K562 (cell line): ENCODE data around the gene KIF19. TPM values are rescaled to one million over a fixed set of nuclear protein-coding genes. Genes with fewer than 3 reads are reported as not detected.
A peak's percentile ranks its signal among the peaks of the same experiment; 100 is the strongest.

Experiments
- ARID2 ChIP-seq: fragments of 450-650 bp; IDR thresholded peaks from 2 replicates; pipeline ENCODE4 v1.6.1; 2017; ENCODE audit warnings: antibody characterized with exemption, mild to moderate bottlenecking
- BCL6 ChIP-seq: fragments of 250-450 bp; sonication (Bioruptor Pico); IDR thresholded peaks from 2 replicates; pipeline ENCODE4 v1.4.0; 2020
- BHLHE40 ChIP-seq: IDR thresholded peaks from 2 replicates; pipeline ENCODE4 v1.6.1; 2011; ENCODE audit warnings: low read length, improper control_type of control experiment
- EP300 ChIP-seq: IDR thresholded peaks from 2 replicates; pipeline ENCODE4 v1.6.1; 2012; ENCODE audit warnings: low read length, improper control_type of control experiment
- ETV1 ChIP-seq: fragments of 450-650 bp; conservative IDR thresholded peaks from 2 replicates; pipeline ENCODE4 v1.6.1; 2016; ENCODE audit warnings: missing genetic modification characterization, control low read depth, low read depth, missing compliant biosample characterization
- HDAC1 ChIP-seq, 2 experiments: fragments of 450-650 bp; IDR thresholded peaks; 2 replicates each; pipeline ENCODE4 v1.6.1; 2016 to 2017; ENCODE audit warnings: inconsistent platforms in 1 of 2, mild to moderate bottlenecking in 1 of 2, moderate library complexity in 1 of 2
- HINFP ChIP-seq: fragments of 450-650 bp; conservative IDR thresholded peaks from 2 replicates; pipeline ENCODE4 v1.6.1; 2016; ENCODE audit warnings: missing genetic modification characterization, low read depth, mild to moderate bottlenecking, control low read depth, missing compliant biosample characterization
- LARP7 ChIP-seq: fragments of 450-650 bp; IDR thresholded peaks from 2 replicates; pipeline ENCODE4 v1.6.1; 2016
- NFRKB ChIP-seq: fragments of 450-650 bp; IDR thresholded peaks from 2 replicates; pipeline ENCODE4 v1.6.1; 2016; ENCODE audit warnings: low read depth
- NONO ChIP-seq, 2 experiments: fragments of 200-400 bp in 1 of 2; fragments of 450-650 bp in 1 of 2; formaldehyde crosslinking in 1 of 2; IDR thresholded peaks; 2 replicates each; pipeline ENCODE4 v1.6.1; 2017; ENCODE audit warnings: low read depth in 2 of 2, mild to moderate bottlenecking in 2 of 2, moderate library complexity in 2 of 2, low read length in 1 of 2
- PHF20 ChIP-seq: fragments of 450-650 bp; IDR thresholded peaks from 2 replicates; pipeline ENCODE4 v1.6.1; 2018; ENCODE audit not compliant: partially characterized antibody
- PML ChIP-seq: IDR thresholded peaks from 2 replicates; pipeline ENCODE4 v1.6.1; 2012; ENCODE audit warnings: low read length, inconsistent platforms
- POLR3G ChIP-seq: IDR thresholded peaks from 2 replicates; pipeline ENCODE4 v1.6.1; 2011; ENCODE audit not compliant: insufficient read length, insufficient replicate concordance; ENCODE audit errors: extremely low read depth
- PRDM10 ChIP-seq: fragments of 450-650 bp; IDR thresholded peaks from 2 replicates; pipeline ENCODE4 v1.6.1; 2018; ENCODE audit not compliant: partially characterized antibody
- RBM25 ChIP-seq: fragments of 200-400 bp; formaldehyde crosslinking; IDR thresholded peaks from 2 replicates; pipeline ENCODE4 v1.6.1; 2018; ENCODE audit warnings: low read length, low read depth, moderate library complexity; ENCODE audit not compliant: severe bottlenecking
- SMARCE1 ChIP-seq: fragments of 450-650 bp; IDR thresholded peaks from 2 replicates; pipeline ENCODE4 v1.7.1; 2016; ENCODE audit warnings: mild to moderate bottlenecking
- SP1 ChIP-seq: sonication (generic); formaldehyde crosslinking; IDR thresholded peaks from 2 replicates; pipeline ENCODE4 v1.8.1; 2022; ENCODE audit warnings: mild to moderate bottlenecking, missing genetic modification reagents
- TAL1 ChIP-seq: fragments of 450-650 bp; IDR thresholded peaks from 2 replicates; pipeline ENCODE4 v1.6.1; 2016; ENCODE audit warnings: mild to moderate bottlenecking
- TBL1XR1 ChIP-seq, 2 experiments: IDR thresholded peaks; 2 replicates each; pipeline ENCODE4 v1.6.1; 2012; ENCODE audit warnings: improper control_type of control experiment in 2 of 2, low read length in 2 of 2, mild to moderate bottlenecking in 1 of 2
- TCFL5 ChIP-seq: fragments of 250-450 bp; sonication (Bioruptor Pico); conservative IDR thresholded peaks from 2 replicates; pipeline ENCODE4 v1.6.1; 2021; ENCODE audit warnings: mild to moderate bottlenecking, moderate library complexity, matching md5 sums
- UBTF ChIP-seq, 2 experiments: IDR thresholded peaks; 2 replicates each; pipeline ENCODE4 v1.6.1; 2012; ENCODE audit warnings: improper control_type of control experiment in 2 of 2, low read depth in 2 of 2, low read length in 2 of 2, borderline replicate concordance in 1 of 2
- ZNF175 ChIP-seq: fragments of 200-800 bp; sonication (Bioruptor generic); IDR thresholded peaks from 2 replicates; pipeline ENCODE4 v1.6.1; 2016; ENCODE audit warnings: low read depth, mild to moderate bottlenecking, missing genetic modification characterization, missing compliant biosample characterization
- ZNF695 ChIP-seq: fragments of 450-650 bp; formaldehyde crosslinking; IDR thresholded peaks from 2 replicates; pipeline ENCODE4 v1.4.0; 2020; ENCODE audit warnings: mild to moderate bottlenecking, moderate library complexity
- ZNF766 ChIP-seq: fragments of 200-800 bp; sonication (Bioruptor generic); conservative IDR thresholded peaks from 2 replicates; pipeline ENCODE4 v1.6.1; 2016; ENCODE audit warnings: missing genetic modification characterization, missing compliant biosample characterization
- polyA plus RNA-seq, 8 experiments: library from polyadenylated mRNA; depleted of rRNA in 4 of 8; stranded (reverse) in 5 of 8; unstranded in 3 of 8; fragments of >200 nt; fragmentation: Nextera tagmentation in 2 of 8; fragmentation: Illumina TruSeq in 1 of 8; extraction: Ambion mirVana in 2 of 8; extraction: Trizol in 1 of 8; gene quantifications; 2 replicates each; pipeline versions ENCODE4 v1.2.1 to v1.2.3, GENCODE V29; 2011 to 2014; ENCODE audit warnings: inconsistent platforms in 1 of 8, missing spikeins in 1 of 8
- total RNA-seq, 7 experiments: library from RNA; depleted of rRNA in 6 of 7; stranded (reverse); fragments of >200 nt in 6 of 7; fragmentation: Illumina TruSeq in 2 of 7; extraction: Trizol in 2 of 7; gene quantifications; 2 replicates each; pipeline versions ENCODE4 v1.2.1 to v1.2.3, GENCODE V29; 2011 to 2021; ENCODE audit warnings: low replicate concordance in 1 of 7

Gene KIF19
- total and polyA plus RNA-seq, 9 of the 15 experiments (the other 6 are each of a cell fraction or from before 2014, with no cell fraction given): 0.10 TPM; not detected in 8

- TF ChIP-seq UBTF (IDR thresholded peaks at IDR 0.05; ENCODE audit: borderline replicate concordance in 1 of 2, low read depth in 2 of 2, low read length in 2 of 2): peak in 1 of 2 experiments; percentile 88; a peak in 2 of 4 replicates
- peak in 1 of 2 experiments; percentile 59; a peak in 1 of 4 replicates for TF ChIP-seq HDAC1 (IDR thresholded peaks at IDR 0.05)
- no peak for TF ChIP-seq POLR3G
- TF ChIP-seq TCFL5: no peak
- no peak for TF ChIP-seq ARID2
- TF ChIP-seq TAL1: peak; percentile 85
- no peak for TF ChIP-seq SP1 (CRISPR knock-in tag)
- peak; percentile 84 for TF ChIP-seq BHLHE40
- peak; percentile 85 for TF ChIP-seq SMARCE1
- TF ChIP-seq HINFP (tag): no peak
- no peak for TF ChIP-seq ZNF695
- TF ChIP-seq PRDM10: peak; percentile 82
- no peak for TF ChIP-seq PHF20
- TF ChIP-seq NFRKB: no peak
- no peak for TF ChIP-seq NONO (IDR thresholded peaks at IDR 0.05; ENCODE audit: low read depth in 2 of 2, low read length in 1 of 2)
- peak; percentile 66 for TF ChIP-seq PML
- TF ChIP-seq EP300: peak; percentile 81
- no peak for TF ChIP-seq ZNF175 (CRISPR knock-in tag)
- peak; percentile 83; the same call in 1 of the 2 replicates for TF ChIP-seq ZNF766 (CRISPR knock-in tag)
- TF ChIP-seq TBL1XR1 (IDR thresholded peaks at IDR 0.05; ENCODE audit: low read length in 2 of 2): peak in 1 of 2 experiments; percentile 23; a peak in 1 of 4 replicates
- TF ChIP-seq RBM25: no peak
- TF ChIP-seq ETV1 (tag): no peak
- TF ChIP-seq LARP7: no peak
- peak; percentile 42 for TF ChIP-seq BCL6 (CRISPR knock-in tag)
Measured at GRCh38 chr17:74296548-74296936, 29.5 kb upstream of the KIF19 start (continued).
